Naive B cell (primary cell): ENCODE data around the gene SMIM11. TPM values are rescaled to one million over a fixed set of nuclear protein-coding genes. Genes with fewer than 3 reads are reported as not detected.

Source experiments
- ATAC-seq, 2 donors: fragments of 150-1000 bp; cut with Tn5 transposase; 2 replicates each; pipeline ENCODE4 v1.10.0; 2021; ENCODE audit warnings: low read depth in 2 of 2, mild to moderate bottlenecking in 2 of 2, moderate library complexity in 2 of 2
- DNase-seq: peaks from one replicate; pipeline ENCODE4 v3.0.0; 2022
- H3K27ac Mint-ChIP-seq, 6 donors: one replicate each; pipeline ENCODE4 v1.8.0; 2020 to 2022; ENCODE audit warnings: mild to moderate bottlenecking in 6 of 6, mixed read lengths in 6 of 6, moderate library complexity in 5 of 6, inconsistent platforms in 2 of 6
- H3K27me3 Mint-ChIP-seq, 3 donors: one replicate each; pipeline ENCODE4 v1.8.0; 2021 to 2022; ENCODE audit warnings: mixed read lengths in 3 of 3, mild to moderate bottlenecking in 1 of 3
- H3K36me3 Mint-ChIP-seq, 2 donors: one replicate each; pipeline ENCODE4 v1.8.0; 2020 to 2022; ENCODE audit warnings: mixed read lengths in 2 of 2, inconsistent platforms in 1 of 2, mild to moderate bottlenecking in 1 of 2
- H3K4me1 Mint-ChIP-seq, 3 donors: one replicate each; pipeline ENCODE4 v1.8.0; 2020 to 2022; ENCODE audit warnings: mixed read lengths in 3 of 3, inconsistent platforms in 1 of 3, mild to moderate bottlenecking in 1 of 3, moderate library complexity in 1 of 3
- H3K4me3 Mint-ChIP-seq, 8 donors: one replicate each; pipeline ENCODE4 v1.8.0; 2020 to 2022; ENCODE audit warnings: mild to moderate bottlenecking in 8 of 8, mixed read lengths in 8 of 8, moderate library complexity in 8 of 8, inconsistent platforms in 2 of 8
- H3K9me3 Mint-ChIP-seq, 7 donors: one replicate each; pipeline ENCODE4 v1.8.0; 2020 to 2022; ENCODE audit warnings: mixed read lengths in 7 of 7, mild to moderate bottlenecking in 5 of 7, inconsistent platforms in 2 of 7, moderate library complexity in 1 of 7
- polyA plus RNA-seq, 6 donors: library from polyadenylated mRNA; unstranded; fragments of 300-500 nt; fragmentation: Illumina TruSeq; gene quantifications; one replicate each; pipeline ENCODE4 v1.2.3, GENCODE V29; 2021; ENCODE audit warnings: low read depth in 6 of 6

Gene SMIM11
- polyA plus RNA-seq, 6 donors from 2014 or later: 8.0 to 37.8 (median 12.1) TPM

DNA sequence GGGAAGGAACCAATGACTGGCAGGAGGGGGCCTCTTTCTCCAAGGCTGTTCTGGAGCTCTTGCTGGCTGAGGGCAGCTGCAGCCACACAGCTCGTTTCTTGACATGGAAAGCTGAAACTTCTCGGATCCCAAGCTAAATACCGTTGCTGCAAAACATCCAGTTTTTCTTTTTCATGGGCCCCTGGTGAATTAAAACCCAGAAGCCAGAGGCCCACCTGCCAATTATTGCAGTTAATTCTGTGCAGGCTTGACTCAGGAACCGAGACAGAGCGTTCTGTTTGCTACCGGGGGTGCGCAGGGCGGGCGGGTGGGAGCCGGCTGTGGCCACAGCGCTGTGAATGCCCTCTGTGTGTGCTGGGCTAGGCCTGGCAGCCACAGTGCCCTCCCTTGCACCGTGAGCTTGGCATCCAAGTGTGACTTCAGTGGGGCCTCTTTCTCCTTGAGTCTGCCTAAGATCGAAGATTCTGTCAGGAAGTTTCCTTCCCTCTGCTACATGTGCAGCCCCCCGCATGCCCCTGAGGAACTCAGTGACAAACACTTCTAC, 31.4 kb upstream of the SMIM11 start:
- Mint-ChIP-seq H3K36me3 (no peaks in the 10 kb centered on the region), H3K4me3 (no peak overlapping the region), H3K4me1 (peaks cover 0 to 5% (median 0%) of the 10 kb centered on the region in 3 donors), H3K27ac (peak overlapping the region in 1 of 6 donors; percentile 60), H3K27me3 (peaks cover 8 to 19% (median 12%) of the 10 kb centered on the region in 3 donors), H3K9me3 (no peaks in the 10 kb centered on the region)
- DNase-seq: no peak
- no peak for ATAC-seq

DNA sequence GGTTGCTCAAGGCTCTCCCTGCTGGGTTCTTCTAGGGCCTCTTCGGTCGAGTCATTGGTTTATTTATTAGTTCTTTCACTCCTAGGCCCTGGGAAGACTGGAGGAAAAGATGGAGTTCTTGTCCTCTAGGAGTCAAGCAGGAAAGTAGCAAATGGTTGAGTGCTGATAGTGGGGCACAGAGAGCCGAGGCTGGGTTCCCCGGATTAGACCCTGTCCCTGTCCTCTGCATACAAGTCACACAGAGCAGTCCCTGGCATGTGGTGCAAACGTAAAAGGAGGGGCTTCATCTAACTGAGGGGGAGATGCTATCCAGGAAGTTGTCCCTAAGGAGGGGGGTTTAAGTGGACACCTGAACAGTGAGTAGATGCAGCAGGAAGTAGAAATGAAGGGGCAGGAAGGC, 30.7 kb upstream of the SMIM11 start:
- Mint-ChIP-seq H3K4me3 (no peak overlapping the region), H3K9me3 (no peaks in the 10 kb centered on the region), H3K4me1 (peaks cover 0 to 5% (median 0%) of the 10 kb centered on the region in 3 donors), H3K27me3 (peaks cover 7 to 19% (median 9%) of the 10 kb centered on the region in 3 donors), H3K27ac (peak overlapping the region in 1 of 6 donors; percentile 60), H3K36me3 (no peaks in the 10 kb centered on the region)
- ATAC-seq: no peak
- DNase-seq: no peak

DNA sequence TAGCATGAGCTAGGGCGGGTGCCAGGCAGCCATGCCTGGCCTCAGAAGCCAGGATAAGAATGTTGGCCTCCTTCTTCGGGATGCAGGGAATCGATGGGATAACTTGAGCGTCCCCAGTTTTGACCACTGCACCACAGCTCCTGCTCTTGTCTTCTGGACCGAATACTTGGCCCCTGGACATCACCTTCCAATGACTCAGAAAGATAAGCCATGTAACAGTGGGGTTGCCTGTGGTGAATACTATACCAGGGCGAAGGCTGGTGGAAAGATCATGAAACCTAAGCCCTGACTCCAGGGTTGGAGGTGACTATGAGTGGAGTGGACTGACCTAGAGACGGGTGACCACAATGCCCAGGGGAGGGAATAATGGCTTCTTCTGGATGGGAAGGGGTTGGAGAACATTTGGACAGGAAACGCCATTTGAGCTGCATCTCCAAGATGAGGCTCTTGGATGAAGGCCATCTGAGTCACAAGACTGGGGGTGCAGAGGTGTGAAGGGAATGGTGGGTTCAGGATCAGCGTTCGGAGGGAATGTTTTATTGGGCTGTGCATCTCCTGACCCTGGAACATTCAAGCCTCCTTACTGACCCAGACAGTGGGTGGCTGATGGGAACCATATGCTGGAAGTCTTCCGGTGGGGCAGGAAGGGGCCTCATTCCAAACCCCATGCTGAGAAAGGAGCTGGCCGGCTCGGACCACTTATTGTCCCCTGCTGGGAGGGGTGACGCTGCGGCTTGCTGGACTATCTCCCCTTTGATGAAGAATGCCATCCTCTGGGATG, 30.0 kb upstream of the SMIM11 start:
- Mint-ChIP-seq H3K27me3 (peaks cover 7 to 15% (median 9%) of the 10 kb centered on the region in 3 donors), H3K4me1 (peaks cover 0 to 5% (median 0%) of the 10 kb centered on the region in 3 donors), H3K4me3 (no peak overlapping the region), H3K9me3 (no peaks in the 10 kb centered on the region), H3K27ac (no peak overlapping the region), H3K36me3 (no peaks in the 10 kb centered on the region)
- ATAC-seq (no peak), DNase-seq (no peak)

DNA sequence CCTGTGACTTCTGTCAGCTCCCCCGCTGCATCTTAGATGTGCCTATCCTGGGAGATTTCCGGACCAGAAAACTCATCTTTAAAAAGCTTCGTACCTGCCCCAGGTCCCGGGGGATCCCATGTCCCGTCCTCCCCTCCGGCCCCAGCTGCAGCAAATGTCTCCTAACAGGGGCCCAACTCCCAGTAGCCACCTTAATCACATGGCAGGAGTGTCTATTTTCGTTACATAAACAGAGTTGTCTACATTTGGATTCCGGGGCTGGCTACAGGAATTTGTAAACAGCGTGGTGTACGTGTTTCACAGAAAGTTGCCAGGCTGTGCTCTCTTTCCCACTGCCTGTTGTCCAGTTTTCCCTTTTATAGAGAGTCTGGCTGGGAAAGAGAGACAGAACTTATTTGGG, 29.4 kb upstream of the SMIM11 start:
- peaks cover 9 to 15% (median 12%) of the 10 kb centered on the region in 3 donors for H3K27me3 Mint-ChIP-seq
- H3K36me3 Mint-ChIP-seq: no peaks in the 10 kb centered on the region
- H3K9me3 Mint-ChIP-seq: no peaks in the 10 kb centered on the region
- ATAC-seq (no peak), DNase-seq (no peak)
- H3K27ac Mint-ChIP-seq: no peak overlapping the region
- peaks cover 0 to 5% (median 0%) of the 10 kb centered on the region in 3 donors for H3K4me1 Mint-ChIP-seq
- no peak overlapping the region for H3K4me3 Mint-ChIP-seq

DNA sequence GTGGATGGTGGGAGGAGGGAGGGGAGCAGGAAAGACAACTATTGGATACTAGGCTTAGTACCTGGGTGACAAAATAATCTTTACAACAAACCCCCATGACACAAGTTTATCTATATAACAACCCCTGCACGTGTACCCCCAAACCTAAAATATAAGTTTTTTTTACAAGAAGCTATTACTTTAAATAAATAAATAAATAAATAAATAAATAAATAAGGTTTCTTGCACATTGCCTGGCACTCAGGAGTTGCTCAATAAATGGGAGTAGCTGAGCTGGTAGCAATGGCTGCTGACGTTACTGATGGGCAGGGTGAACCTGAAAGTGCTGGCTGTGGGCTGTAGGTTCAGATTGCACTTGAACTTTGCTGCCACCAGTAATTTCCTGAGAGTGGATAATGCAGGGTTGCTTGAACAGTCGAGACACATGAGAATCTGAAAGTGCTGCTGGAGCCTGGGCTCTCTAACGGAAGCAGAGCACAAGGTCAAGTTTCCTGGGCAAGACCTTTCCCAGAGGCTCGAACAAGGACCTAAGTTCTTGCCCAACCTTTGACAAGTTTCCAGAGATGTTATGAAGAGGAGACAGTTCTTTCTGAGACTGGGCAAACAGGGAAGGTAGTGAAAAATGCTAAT, 26.3 kb upstream of the SMIM11 start:
- peaks cover 9 to 16% (median 14%) of the 10 kb centered on the region in 3 donors for H3K27me3 Mint-ChIP-seq

GRCh38 chr21:34351786-34352241, 23.5 kb upstream of the SMIM11 start:
- Mint-ChIP-seq H3K36me3 (peaks cover 0 to 12% of the 10 kb centered on the region in 2 donors), H3K4me3 (no peak overlapping the region), H3K27me3 (peaks cover 24 to 31% (median 24%) of the 10 kb centered on the region in 3 donors), H3K4me1 (peaks cover 0 to 5% (median 0%) of the 10 kb centered on the region in 3 donors), H3K9me3 (peaks cover 0 to 3% (median 0%) of the 10 kb centered on the region in 7 donors), H3K27ac (no peak overlapping the region)
- ATAC-seq: peak; percentile 70 to 80
- peak; percentile 15 for DNase-seq

More for the DNA sequence above, 26.3 kb upstream of the SMIM11 start:
- Mint-ChIP-seq H3K9me3 (peaks cover 0 to 3% (median 0%) of the 10 kb centered on the region in 7 donors), H3K4me1 (peaks cover 0 to 5% (median 0%) of the 10 kb centered on the region in 3 donors), H3K27ac (no peak overlapping the region), H3K36me3 (no peaks in the 10 kb centered on the region), H3K4me3 (no peak overlapping the region)
- DNase-seq: no peak
- no peak for ATAC-seq

- ATAC-seq: no peak
Observed at GRCh38 chr21:34352556-34352955, 22.8 kb upstream of the SMIM11 start.

GRCh38 chr21:34353182-34353581, 22.1 kb upstream of the SMIM11 start:
- Mint-ChIP-seq H3K36me3 (peaks cover 0 to 12% of the 10 kb centered on the region in 2 donors), H3K9me3 (peaks cover 0 to 15% (median 0%) of the 10 kb centered on the region in 7 donors), H3K27ac (no peak overlapping the region), H3K27me3 (peaks cover 19 to 38% (median 20%) of the 10 kb centered on the region in 3 donors), H3K4me3 (no peak overlapping the region), H3K4me1 (no peaks in the 10 kb centered on the region)
- ATAC-seq (no peak), DNase-seq (no peak)

More at GRCh38 chr21:34352556-34352955, 22.8 kb upstream of the SMIM11 start:
- peaks cover 24 to 38% (median 24%) of the 10 kb centered on the region in 3 donors for H3K27me3 Mint-ChIP-seq
- no peak overlapping the region for H3K27ac Mint-ChIP-seq
- H3K36me3 Mint-ChIP-seq: peaks cover 0 to 12% of the 10 kb centered on the region in 2 donors
- peaks cover 0 to 9% (median 0%) of the 10 kb centered on the region in 7 donors for H3K9me3 Mint-ChIP-seq
- no peak overlapping the region for H3K4me3 Mint-ChIP-seq
- peaks cover 0 to 5% (median 0%) of the 10 kb centered on the region in 3 donors for H3K4me1 Mint-ChIP-seq
- DNase-seq: no peak

DNA sequence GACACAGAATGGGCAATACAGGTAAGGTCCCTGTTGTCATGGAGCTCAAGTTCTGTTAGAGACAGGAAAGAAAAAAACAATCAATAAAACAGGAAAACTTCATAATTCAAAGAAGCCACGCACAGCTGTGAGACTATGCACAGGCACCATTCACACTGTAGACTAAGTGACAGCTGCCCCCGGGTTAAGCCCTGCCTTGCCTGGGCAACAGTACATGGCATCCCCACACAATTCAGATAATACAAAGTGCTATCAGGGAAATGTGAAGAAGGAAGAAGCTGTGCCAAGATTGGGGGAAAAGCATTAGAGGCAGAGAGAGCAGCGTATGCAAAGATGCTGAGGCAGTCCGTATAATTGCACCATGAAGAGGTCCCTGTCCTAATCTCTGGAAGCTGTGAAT, 20.5 kb upstream of the SMIM11 start:
- ATAC-seq: no peak
- Mint-ChIP-seq H3K4me3 (no peak overlapping the region), H3K36me3 (peaks cover 9 to 20% of the 10 kb centered on the region in 2 donors), H3K4me1 (no peaks in the 10 kb centered on the region), H3K9me3 (peaks cover 2 to 25% (median 7%) of the 10 kb centered on the region in 7 donors), H3K27me3 (peaks cover 19 to 46% (median 30%) of the 10 kb centered on the region in 3 donors), H3K27ac (no peak overlapping the region)
- DNase-seq: no peak

GRCh38 chr21:34355570-34355969, 19.7 kb upstream of the SMIM11 start:
- peaks cover 9 to 20% of the 10 kb centered on the region in 2 donors for H3K36me3 Mint-ChIP-seq
- peaks cover 2 to 25% (median 7%) of the 10 kb centered on the region in 7 donors for H3K9me3 Mint-ChIP-seq
- ATAC-seq (no peak), DNase-seq (no peak)
- peaks cover 17 to 46% (median 36%) of the 10 kb centered on the region in 3 donors for H3K27me3 Mint-ChIP-seq
- no peak overlapping the region for H3K4me3 Mint-ChIP-seq
- no peak overlapping the region for H3K27ac Mint-ChIP-seq
- no peaks in the 10 kb centered on the region for H3K4me1 Mint-ChIP-seq

DNA sequence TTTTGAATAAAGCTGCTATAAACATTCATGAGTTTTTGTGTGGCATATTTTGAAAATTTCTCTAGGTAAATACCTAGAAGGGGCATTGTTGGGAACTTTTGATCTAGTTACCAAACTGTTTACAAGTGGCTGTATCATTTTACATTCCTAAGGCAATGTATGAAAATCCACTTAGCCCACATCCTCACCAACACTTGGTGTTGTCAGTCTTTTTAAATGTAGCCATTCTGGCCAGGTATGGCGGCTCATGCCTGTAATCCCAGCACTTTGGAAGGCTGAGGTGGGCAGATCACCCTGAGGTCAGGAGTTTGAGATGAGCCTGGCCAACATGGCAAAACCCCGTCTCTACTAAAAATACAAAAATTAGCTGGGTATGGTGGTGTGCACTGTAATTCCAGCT, 17.4 kb upstream of the SMIM11 start:
- no peak for DNase-seq
- Mint-ChIP-seq H3K9me3 (peaks cover 2 to 25% (median 5%) of the 10 kb centered on the region in 7 donors), H3K4me3 (no peak overlapping the region), H3K4me1 (peaks cover 4 to 7% (median 5%) of the 10 kb centered on the region in 3 donors), H3K36me3 (peaks cover 9 to 20% of the 10 kb centered on the region in 2 donors), H3K27ac (no peak overlapping the region), H3K27me3 (peaks cover 20 to 46% (median 43%) of the 10 kb centered on the region in 3 donors)
- ATAC-seq: no peak

- ATAC-seq (no peak), DNase-seq (no peak)
- Mint-ChIP-seq H3K9me3 (peaks cover 2 to 25% (median 5%) of the 10 kb centered on the region in 7 donors), H3K4me3 (no peak overlapping the region), H3K27me3 (peaks cover 20 to 43% (median 40%) of the 10 kb centered on the region in 3 donors), H3K4me1 (peaks cover 4 to 8% (median 7%) of the 10 kb centered on the region in 3 donors), H3K36me3 (peaks cover 9 to 20% of the 10 kb centered on the region in 2 donors), H3K27ac (no peak overlapping the region)
Observed at GRCh38 chr21:34358866-34359265, 16.4 kb upstream of the SMIM11 start.
